ENCODE measurements around the gene NUBPL.

Gene NUBPL, protein sequence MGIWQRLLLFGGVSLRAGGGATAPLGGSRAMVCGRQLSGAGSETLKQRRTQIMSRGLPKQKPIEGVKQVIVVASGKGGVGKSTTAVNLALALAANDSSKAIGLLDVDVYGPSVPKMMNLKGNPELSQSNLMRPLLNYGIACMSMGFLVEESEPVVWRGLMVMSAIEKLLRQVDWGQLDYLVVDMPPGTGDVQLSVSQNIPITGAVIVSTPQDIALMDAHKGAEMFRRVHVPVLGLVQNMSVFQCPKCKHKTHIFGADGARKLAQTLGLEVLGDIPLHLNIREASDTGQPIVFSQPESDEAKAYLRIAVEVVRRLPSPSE

DNA sequence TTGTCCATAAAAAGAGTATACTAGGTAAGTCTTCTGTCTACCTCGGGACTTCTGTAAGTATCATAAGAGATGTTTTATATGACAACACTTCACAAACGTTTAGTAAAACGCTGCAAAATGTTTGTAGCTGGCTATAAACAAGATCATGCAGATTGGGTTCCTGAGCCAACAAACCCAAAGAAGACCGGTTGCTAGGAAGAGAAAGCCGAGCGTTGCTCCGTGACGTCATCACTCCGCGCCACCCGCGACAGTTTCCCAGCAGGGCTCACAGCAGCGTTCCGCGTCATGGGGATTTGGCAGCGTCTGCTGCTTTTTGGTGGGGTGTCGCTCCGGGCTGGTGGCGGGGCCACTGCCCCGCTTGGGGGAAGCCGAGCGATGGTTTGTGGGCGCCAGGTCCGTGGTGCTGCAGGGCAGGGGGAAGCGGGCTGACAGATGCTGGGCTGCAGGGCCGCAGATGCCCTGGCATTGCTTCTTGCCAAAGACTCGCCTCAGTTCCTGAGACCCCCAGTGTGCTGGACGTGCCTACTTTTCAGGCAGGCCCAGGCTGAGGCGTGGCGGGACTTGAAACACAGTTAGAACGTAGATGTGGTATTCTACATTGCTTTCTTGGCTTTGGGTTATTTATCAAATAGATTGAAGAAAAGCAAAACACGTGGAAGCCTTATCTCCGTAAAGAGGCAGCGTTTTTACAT, at the start of gene NUBPL:
Gene NUBPL, plus strand, starts transcription at position 250 of the 692 bp plus-strand sequence. Its CDS starts 36 bp downstream, at position 286.
- DNase-seq (ENCODE audit: low spot score) = peak; percentile 93

DNA sequence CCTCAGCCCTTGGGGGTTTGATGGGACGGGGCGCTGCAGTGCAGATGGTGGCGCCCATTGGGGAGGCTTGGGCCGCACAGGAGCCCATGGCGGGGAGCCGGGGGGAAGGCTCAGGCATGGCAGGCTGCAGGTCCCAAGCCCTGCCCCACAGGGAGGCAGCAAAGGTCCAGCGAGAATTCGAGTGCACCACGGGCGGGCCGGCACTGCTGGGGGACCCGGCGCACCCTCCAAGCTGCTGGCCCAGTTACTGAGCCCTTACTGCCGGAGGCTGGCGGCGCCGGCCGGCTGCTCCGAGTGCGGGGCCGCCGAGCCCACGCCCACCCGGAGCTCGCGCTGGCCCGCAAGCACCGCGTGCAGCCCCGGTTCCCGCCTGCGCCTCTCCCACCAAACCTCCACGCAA, 34.1 kb upstream of the NUBPL start:
- no peak for DNase-seq (ENCODE audit: low spot score)

DNA sequence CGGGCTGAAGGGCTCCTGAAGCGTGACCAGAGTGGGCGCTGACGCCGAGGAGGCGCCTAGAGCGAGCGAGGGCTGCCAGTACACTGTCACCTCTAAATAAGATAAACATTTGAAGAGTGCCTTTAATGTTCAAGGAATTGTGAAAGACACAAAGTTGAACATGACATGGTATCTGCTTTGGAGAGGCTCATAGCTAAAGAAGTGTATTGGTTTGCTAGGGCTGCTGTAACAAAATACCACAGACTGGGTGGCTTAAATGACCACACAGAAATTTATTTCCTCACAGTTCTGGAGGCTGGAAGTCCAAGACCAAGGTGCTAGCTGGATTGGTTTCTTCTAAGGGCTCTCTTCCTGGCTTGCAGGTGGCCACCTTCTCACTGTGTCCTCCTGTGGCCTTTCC, 33.7 kb upstream of the NUBPL start:
- DNase-seq (ENCODE audit: low spot score) = no peak

DNA sequence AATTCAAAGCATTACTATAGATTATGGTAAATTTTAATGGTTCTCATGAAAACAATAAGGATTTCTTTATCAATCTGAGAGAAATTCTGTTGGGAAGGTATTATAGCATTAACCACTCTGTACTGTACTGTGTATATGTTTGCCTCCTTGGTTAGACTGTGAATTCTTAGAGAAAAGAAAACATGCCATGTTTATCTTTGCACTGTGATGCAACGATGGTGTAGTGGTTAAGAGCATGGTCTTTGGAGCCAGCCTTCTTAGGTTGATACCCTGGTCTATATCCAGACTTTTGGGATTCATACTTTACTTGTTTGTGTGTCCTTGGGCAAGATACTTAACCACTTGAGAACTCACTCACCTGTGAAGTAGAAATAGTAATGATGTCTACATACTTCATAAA, 32.2 kb upstream of the NUBPL start:
- no peak for DNase-seq (ENCODE audit: low spot score)

DNA sequence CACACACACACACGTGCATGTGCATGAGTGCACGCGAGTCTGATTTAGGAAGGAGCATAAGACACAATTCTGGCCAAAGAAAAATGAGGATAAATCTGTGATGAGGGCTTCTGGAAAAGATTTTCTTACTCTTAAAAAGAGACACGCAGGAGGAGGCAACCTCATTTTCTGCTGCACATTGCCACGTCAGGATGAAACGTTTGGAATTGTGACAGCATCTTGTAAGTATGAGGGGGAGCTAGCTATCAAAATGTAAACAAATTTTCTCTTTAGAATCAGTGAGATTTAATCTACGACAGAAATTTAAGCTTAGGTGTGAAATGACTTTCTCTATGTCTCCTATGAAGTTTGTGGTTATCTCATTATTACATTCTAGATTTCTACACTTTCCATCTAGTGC, 31.1 kb upstream of the NUBPL start:
- DNase-seq (ENCODE audit: low spot score) = no peak

DNA sequence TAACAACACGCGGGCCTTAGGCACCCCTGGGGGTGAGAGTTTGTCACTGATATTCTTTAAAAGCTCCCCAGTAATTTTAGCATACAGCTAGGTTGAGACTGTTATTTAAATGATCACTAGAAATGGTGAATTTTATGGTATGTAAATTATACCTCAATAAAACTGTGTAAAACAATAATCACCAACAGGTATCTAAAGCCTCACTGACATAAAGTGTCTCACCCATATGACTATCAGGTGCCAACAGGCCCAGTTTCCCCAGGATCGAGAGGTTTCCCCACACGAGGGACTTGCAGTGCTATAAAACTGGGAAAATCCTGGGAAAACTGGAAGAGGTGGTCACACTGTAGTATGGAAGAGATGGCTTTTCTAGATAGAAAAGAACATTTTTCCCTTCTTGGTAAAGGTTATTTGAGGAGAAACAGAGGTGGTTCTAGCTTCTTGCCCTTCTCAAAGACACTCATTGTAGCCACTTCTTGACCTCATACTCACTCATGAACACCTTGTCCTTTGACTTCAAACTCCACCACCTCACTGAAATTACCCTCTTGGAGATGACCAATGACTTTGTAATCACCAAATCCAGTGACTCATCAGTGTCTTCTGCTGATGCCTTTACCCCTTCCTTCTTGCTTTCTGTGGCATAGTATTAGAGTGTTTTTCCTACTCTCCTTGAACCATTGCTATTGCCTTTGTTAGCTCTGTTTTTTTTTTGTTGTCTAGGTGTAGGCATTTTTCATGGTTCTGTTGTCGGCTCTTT, 24.8 kb upstream of the NUBPL start:
- DNase-seq (ENCODE audit: low spot score) = no peak

DNA sequence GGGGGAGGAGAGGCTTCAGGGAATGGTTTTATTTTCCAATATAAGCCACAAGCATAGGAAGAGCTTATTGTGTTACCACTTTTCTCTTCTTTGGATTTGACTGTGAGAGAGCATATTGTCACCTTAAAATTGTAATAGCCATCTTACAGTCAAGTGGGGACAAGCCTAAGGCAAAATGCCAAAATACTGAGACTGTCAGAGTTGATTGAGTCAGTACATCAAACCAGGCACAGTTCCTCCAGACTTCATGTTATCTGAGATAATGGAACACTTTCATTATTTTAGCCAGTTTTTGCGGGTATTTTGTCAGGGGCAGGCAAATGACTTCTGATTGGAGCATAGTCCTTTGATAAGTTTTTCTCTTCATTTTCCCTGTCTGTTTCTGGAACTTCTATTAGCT, 19.5 kb upstream of the NUBPL start:
- no peak for DNase-seq (ENCODE audit: low spot score)

DNA sequence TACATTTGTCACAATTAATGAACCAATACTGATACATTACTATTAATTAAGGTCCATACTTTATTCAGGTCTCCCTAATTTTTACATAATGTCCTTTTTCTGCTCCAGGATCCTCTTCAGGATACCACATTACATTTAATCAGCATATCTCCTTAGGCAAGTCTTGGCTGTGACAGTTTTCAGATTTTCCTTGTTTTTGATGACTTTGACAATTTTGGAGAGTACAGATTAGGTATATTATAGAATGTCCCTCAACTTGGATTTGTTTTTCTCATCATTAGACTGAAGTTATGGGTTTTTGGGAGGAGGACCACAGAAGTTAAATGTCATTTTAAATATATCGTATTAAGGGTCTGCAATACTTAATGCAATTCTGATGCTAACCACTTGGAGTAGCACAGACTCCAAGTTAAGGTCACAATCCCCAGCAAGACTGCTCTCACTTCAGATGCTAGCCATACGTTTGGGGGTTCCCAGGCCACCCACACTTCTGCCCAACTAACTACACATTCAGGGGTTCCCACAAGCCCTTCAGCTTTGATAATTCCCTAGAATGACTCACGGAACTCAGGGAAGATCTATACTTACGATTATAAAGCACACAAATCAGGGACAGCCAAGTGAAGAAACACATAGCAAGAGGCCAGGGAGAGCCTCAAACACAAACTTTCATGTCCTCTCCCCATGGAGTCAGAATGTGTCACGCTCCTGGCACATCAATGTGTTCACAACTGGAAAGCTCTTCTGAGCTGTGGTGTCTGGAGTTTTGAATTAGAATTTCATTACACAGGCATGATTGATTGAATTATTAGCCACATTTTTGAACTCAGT, 17.0 kb upstream of the NUBPL start:
- no peak for DNase-seq (ENCODE audit: low spot score)

DNA sequence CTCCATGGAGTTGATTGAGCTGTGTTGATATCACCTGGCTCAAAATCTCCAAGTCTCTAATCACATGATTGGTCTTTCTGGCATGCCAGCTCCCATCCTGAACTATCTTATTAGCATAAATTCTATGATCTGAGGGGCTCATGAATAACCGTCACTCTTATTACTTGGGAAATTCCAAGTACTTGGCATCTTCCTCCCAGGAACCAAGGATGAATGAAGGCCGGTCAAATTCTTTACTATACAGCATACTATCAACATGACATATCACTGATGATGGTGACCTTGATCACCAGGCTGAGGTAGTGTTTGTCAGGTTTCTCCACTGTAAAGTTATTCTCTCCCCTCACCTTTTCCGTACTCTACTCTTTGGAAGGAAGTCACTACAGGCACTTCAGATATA, 16.4 kb upstream of the NUBPL start:
- no peak for DNase-seq (ENCODE audit: low spot score)

DNA sequence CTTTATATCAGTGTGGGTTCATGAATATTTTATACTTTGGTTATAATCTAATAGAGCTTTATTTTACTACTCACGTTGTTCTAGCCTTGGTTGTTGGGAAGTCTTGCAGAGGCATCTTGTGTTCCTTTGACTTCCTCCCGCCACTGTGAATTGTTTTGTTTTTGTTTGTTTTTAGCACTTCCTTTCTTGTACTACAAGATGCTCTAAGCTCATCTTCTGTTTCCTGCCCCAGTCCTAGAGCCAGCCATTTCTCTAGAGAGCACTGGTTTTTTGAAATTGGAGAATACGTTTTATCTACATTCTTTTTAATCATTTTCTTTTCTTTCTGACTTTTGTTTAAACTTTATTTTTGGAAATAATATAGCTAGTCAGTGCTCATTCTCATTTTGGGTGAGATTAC, 15.9 kb upstream of the NUBPL start:
- no peak for DNase-seq (ENCODE audit: low spot score)

DNA sequence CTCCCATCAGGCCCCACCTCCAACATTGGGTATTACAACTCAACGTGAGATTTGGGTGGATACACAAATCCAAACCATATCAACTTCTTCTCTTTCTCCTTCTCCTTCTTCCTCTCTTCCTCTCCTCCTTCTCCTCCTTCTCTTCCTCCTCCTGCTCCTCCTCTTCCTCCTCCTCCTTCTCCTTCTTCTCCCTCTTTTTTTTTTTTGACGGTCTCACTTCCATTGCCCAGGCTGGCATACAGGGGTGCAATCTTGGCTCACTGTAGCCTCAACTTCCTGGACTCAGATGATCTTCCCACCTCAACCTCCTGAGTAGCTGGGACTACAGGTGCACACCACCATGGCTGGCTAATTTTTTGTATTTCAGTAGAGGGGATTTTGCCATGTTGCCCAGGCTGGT, 11.4 kb upstream of the NUBPL start:
- no peak for DNase-seq (ENCODE audit: low spot score)

DNA sequence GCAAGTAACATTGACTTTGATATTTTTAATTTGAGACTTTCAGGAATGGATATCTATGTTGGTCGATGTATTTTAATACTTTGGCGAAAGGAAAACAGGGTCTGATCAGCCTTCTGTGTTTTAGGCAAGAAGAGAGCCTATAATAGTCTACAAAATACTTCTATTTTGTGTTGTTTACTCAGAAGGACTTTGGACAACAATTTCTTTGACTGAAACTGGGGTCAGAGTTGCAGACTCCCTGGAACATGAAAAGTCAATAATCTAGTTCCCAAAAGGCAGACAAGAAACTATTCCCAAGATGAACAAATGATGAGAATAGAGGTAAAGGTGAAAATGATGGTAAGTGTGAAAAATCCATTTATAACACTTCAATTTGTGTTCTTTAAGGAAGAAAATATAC, 10.6 kb upstream of the NUBPL start:
- DNase-seq (ENCODE audit: low spot score) = no peak

DNA sequence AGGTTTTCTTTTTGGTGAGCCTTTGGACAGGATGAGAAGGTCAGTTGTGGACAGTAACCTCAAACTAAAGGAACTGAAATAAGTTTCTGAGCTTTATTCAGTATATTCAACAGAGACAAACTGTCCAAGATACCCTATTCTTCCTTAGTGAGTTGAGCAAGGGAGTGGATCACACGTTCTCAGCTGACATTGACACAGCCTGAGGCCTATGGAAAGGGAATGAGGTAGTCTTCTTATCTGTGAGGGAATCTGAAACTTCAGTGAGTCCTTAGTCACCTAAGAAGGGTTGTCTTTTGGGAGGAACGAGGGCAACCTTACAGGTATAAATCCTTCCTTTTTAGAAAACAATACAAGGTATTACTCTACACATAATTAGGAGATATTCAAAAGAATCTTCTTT, 5.0 kb upstream of the NUBPL start:
- no peak for DNase-seq (ENCODE audit: low spot score)

DNA sequence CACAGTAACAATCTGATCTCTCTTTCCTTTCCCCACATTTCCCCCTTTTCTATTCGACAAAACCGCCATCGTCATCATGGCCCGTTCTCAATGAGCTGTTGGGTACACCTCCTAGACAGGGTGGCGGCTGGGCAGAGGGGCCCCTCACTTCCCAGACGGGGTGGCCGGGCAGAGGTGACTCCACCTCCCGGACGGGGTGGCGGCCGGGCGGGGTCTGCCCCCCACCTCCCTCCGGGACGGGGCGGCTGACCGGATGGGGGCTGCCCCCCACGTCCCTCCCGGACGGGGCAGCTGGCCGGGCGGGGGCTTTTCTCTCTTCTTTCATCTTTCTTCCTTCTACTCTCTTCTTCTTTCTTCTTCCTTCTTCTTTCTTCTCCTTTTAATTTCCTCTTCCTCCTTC, 1.3 kb upstream of the NUBPL start:
- DNase-seq (ENCODE audit: low spot score) = no peak

DNA sequence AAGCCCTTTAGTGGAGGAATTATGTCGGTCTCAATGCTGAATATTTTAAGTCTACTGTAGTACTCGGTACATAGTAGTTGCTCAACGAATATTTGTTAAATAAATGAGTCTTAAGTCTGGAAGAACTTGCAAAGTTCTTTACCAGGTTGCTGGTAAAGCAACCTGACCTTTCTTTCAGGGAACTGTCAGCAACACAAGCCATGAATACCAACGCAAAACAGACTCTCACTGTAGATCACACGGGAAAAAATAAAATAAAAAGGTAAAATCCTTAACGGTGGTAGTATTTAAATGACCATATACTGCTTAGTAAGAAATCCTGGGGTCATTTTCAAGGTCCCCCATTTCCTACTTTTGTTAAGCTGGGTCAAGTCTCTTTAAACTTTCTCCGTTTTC, 447 bp upstream of the NUBPL start:
- no peak for DNase-seq (ENCODE audit: low spot score)

DNA sequence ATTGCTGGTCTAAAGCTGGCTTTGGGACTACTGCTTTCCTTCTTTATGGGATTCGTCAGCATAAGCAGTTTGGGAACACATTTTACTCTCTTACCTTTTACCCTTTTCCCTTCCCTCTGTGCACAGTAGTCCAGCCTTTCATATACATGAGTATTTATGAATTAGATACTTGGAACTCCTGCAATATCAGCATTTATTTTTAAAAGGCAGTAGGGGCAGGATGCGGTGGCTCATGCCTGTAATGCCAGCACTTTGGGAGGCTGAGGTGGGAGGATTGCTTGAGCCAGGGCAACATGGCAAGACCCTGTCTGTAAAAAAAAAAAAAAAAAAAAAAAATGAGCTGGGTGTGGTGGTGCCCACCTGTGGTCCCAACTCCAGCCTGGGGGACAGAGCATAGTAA, 3.0 kb downstream of the NUBPL start:
- no peak for DNase-seq (ENCODE audit: low spot score)

DNA sequence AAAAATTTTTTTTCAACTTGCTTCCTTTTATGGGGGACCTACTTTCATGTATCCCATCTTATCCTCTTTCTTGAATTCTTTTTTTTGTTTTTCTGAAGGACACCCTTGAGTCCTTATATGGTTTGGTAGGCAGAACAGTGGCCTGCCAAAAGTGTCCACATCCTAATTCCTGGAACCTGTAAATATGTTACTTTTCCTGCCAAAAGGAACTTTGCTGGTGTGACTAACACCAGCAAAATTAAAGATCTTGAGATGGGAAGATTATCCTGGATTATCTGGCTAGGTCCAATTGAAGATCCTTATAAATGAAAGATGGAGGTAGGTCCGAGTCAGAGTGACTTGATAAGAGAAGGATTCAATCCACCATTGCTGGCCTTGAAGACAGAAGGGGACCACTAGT, 5.3 kb downstream of the NUBPL start:
- DNase-seq (ENCODE audit: low spot score) = no peak

DNA sequence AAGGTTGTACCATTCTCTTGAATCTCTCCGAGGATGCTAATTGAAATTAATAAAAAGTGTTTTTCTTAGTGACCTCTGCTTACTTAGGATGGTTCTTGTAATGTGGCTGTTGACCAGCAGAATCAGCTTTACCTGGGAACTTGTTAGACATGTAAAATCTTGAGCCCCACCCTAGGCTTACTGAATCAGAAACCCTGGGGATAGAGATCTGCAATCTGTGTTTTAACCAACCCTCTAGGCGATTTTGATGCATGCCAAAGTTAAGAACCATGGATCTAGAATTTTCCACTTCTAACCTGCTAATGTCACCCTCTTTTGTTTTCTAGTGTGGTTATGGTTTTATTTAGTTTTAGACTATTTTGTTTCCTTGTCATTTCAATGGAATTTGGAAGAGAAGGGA, 6.5 kb downstream of the NUBPL start:
- no peak for DNase-seq (ENCODE audit: low spot score)

DNA sequence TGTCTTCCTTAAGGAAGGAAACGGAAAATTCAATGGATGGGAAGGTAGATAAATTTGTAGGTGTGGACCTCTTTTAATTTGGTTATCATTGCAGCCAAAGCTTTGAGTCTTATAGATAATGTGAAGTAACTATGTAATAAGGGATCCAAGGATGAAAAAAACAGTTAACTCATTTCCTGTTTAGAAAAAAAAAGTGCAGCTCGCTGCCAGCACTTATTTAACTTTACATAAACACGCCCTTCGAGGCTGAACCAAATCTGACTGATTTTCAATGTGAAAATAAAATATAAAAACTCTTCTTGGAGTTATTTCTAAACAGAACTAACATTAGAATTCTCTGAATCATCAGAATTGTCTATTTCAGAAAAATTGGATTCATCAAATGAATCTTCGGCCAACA, 7.0 kb downstream of the NUBPL start:
- DNase-seq (ENCODE audit: low spot score) = no peak

DNA sequence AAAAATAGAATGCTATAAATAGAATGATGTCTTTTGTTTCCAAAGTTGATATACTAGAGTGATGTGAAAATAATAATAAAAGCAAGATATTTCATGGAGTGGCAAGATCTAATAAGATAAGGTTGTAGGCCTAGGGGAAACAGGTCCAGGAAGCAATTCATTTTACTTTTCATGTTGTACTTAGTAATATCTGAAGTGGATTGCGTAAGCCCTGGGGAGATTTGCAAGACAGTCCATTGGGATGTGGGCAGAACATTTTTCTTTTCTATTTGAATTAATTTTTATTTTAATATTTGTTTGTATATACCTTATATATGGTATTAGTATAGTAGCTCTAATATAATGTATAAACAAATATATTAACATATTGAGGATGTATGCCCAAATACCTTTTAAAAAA, 7.5 kb downstream of the NUBPL start:
- no peak for DNase-seq (ENCODE audit: low spot score)

DNA sequence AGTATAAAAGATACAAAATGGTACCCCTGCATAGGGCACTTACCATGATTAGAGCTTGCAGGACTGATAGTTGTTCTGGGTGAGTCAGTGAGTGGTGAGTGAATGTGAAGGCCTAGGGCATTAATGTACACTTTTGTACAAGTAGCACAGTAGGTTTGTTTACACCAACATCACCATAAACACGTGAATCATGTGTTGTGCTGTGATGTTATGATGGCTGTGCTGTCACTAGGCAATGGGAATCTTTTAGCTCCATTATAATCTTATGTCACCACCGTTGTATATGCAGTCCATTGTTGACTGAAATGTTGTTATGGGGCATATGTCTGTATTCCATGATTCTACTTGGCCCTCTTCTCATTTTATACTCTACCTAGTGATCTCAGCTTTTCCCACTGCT, 11.8 kb downstream of the NUBPL start:
- DNase-seq (ENCODE audit: low spot score) = no peak

DNA sequence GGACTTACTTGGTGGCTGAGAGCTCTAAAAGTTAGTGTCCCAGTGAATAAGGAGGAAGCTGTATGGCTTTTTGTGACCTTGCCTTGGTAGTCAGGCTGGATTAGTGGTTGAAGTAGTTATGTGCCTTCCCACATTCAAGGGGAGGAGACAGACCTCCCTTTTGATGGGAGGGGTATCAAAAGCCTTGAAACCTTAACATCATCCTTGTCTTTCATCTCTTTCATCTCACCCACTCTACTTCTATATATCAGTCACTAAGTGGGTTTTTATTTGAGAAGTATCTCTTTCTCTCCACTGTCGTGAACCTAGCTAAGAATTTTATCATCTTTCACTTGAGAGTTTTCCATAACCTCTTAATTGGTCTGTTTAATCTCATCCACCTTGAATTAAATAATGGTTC, 15.7 kb downstream of the NUBPL start:
- no peak for DNase-seq (ENCODE audit: low spot score)
